Neuronal stem cell (in vitro differentiated cells): ENCODE data around the gene KIR3DL2. TPM values are rescaled to one million over a fixed set of nuclear protein-coding genes. Genes with fewer than 3 reads are reported as not detected.
"Not testable (repeated sequence)": the region's sequence is repeated elsewhere in the genome, so short reads cannot be mapped to it uniquely, and the experiment has no call there.

ENCODE experiments used
- DNase-seq: peaks from one replicate; pipeline ENCODE4 v3.0.0-alpha.2; 2013; ENCODE audit warnings: low spot score
- H2AFZ ChIP-seq: one replicate; pipeline ENCODE4 v1.6.1; 2013; ENCODE audit warnings: mild to moderate bottlenecking, low read length, inconsistent platforms
- H2AK5ac ChIP-seq: 2 replicates; pipeline ENCODE4 v1.6.1; 2013; ENCODE audit warnings: low read depth, mild to moderate bottlenecking, inconsistent platforms, low read length, moderate library complexity, mixed read lengths
- H2BK120ac ChIP-seq: 2 replicates; pipeline ENCODE4 v1.6.1; 2013; ENCODE audit warnings: low read depth, mild to moderate bottlenecking, inconsistent platforms, low read length, moderate library complexity, mixed read lengths
- H2BK12ac ChIP-seq: one replicate; pipeline ENCODE4 v1.6.1; 2013; ENCODE audit warnings: low read length, inconsistent platforms
- H2BK15ac ChIP-seq: 2 replicates; pipeline ENCODE4 v1.6.1; 2013; ENCODE audit warnings: mild to moderate bottlenecking, low read length, inconsistent platforms, mixed read lengths
- H2BK5ac ChIP-seq: one replicate; pipeline ENCODE4 v1.6.1; 2013; ENCODE audit warnings: inconsistent platforms, mild to moderate bottlenecking, low read length, moderate library complexity
- H3K14ac ChIP-seq: one replicate; pipeline ENCODE4 v1.6.1; 2013; ENCODE audit warnings: low read length, inconsistent platforms
- H3K18ac ChIP-seq: 2 replicates; pipeline ENCODE4 v1.6.1; 2013; ENCODE audit warnings: low read length, inconsistent platforms
- H3K23ac ChIP-seq: 2 replicates; pipeline ENCODE4 v1.6.1; 2013; ENCODE audit warnings: low read depth, mild to moderate bottlenecking, mixed read lengths, low read length, inconsistent platforms; ENCODE audit not compliant: poor library complexity
- H3K27ac ChIP-seq: replicated peaks from 3 replicates; pipeline ENCODE4 v1.5.1; 2013; ENCODE audit warnings: low read length, inconsistent platforms
- H3K27me3 ChIP-seq, 3 experiments: 2 replicates each; pipeline ENCODE4 v1.6.1; 2013; ENCODE audit warnings: low read length in 3 of 3, mild to moderate bottlenecking in 2 of 3, inconsistent platforms in 1 of 3, low read depth in 1 of 3, mixed read lengths in 1 of 3, moderate library complexity in 1 of 3; ENCODE audit not compliant: control insufficient read depth in 3 of 3, insufficient read depth in 3 of 3
- H3K36me3 ChIP-seq, 2 donors: replicated peaks in 1 of 2; 2 replicates each; pipeline ENCODE4 v1.6.1; 2013; ENCODE audit warnings: low read length in 2 of 2; ENCODE audit not compliant: control insufficient read depth in 2 of 2, insufficient read depth in 2 of 2
- H3K4ac ChIP-seq: 2 replicates; pipeline ENCODE4 v1.6.1; 2013; ENCODE audit warnings: inconsistent platforms, mild to moderate bottlenecking, low read length, moderate library complexity
- H3K4me1 ChIP-seq, 2 donors: 1 replicate in 1 of 2; 2 replicates in 1 of 2; pipeline ENCODE4 v1.6.1; 2013; ENCODE audit warnings: low read length in 2 of 2, low read depth in 1 of 2; ENCODE audit not compliant: control insufficient read depth in 2 of 2, insufficient read depth in 1 of 2
- H3K4me2 ChIP-seq: one replicate; pipeline ENCODE4 v1.6.1; 2013; ENCODE audit warnings: mild to moderate bottlenecking, low read length, inconsistent platforms; ENCODE audit not compliant: insufficient read depth, poor library complexity, severe bottlenecking
- H3K4me3 ChIP-seq, 2 donors: 2 replicates each; pipeline ENCODE4 v1.5.1; 2013; ENCODE audit warnings: low read length in 2 of 2, mild to moderate bottlenecking in 2 of 2, inconsistent platforms in 1 of 2, moderate library complexity in 1 of 2
- H3K79me1 ChIP-seq: one replicate; pipeline ENCODE4 v1.6.1; 2013; ENCODE audit warnings: low read depth, mild to moderate bottlenecking, inconsistent platforms, low read length, moderate library complexity
- H3K9ac ChIP-seq: one replicate; pipeline ENCODE4 v1.6.1; 2013; ENCODE audit warnings: mild to moderate bottlenecking, low read depth, low read length, inconsistent platforms; ENCODE audit not compliant: poor library complexity
- H3K9me3 ChIP-seq, 2 donors: replicated peaks in 1 of 2; 2 replicates each; pipeline versions ENCODE3 to v1.6.1; 2013; ENCODE audit warnings: low read length in 2 of 2, mild to moderate bottlenecking in 2 of 2, inconsistent platforms in 1 of 2, low read depth in 1 of 2, mixed read lengths in 1 of 2, moderate library complexity in 1 of 2; ENCODE audit not compliant: control insufficient read depth in 2 of 2, insufficient read depth in 1 of 2
- H4K8ac ChIP-seq: one replicate; pipeline ENCODE4 v1.6.1; 2013; ENCODE audit warnings: low read depth, mild to moderate bottlenecking, inconsistent platforms, low read length, moderate library complexity
- H4K91ac ChIP-seq: one replicate; pipeline ENCODE4 v1.6.1; 2013; ENCODE audit warnings: low read length, low read depth, mild to moderate bottlenecking, inconsistent platforms; ENCODE audit not compliant: poor library complexity
- WGBS, 2 donors: extraction: QIAGEN DNeasy Blood & Tissue Kit; methylation state at CpG; one replicate each; pipeline ENCODE4 v1.1.7; 2013; ENCODE audit warnings: missing lambda C conversion rate in 2 of 2, mixed read lengths in 1 of 2; ENCODE audit not compliant: insufficient read length in 2 of 2, insufficient replicate concordance in 1 of 2; ENCODE audit errors: extremely low coverage in 2 of 2; 5-methylcytosine and 5-hydroxymethylcytosine counted together
- polyA plus RNA-seq, 2 experiments: library from polyadenylated mRNA; stranded (reverse); fragments of 200-250 nt; gene quantifications; one replicate each; pipeline ENCODE4 v1.2.3, GENCODE V29; 2013

The KIR3DL2 gene
- polyA plus RNA-seq (2013, experiment 1 of 2): not detected
- polyA plus RNA-seq (2013, experiment 2 of 2): not detected

- not testable (repeated sequence) for H2BK12ac ChIP-seq, DNase-seq, H2BK120ac ChIP-seq, H3K18ac ChIP-seq, H2BK15ac ChIP-seq, H2BK5ac ChIP-seq, H3K9me3 ChIP-seq, H3K4me3 ChIP-seq, H3K23ac ChIP-seq, H3K27me3 ChIP-seq, H3K36me3 ChIP-seq, H3K79me1 ChIP-seq, H3K27ac ChIP-seq, H2AK5ac ChIP-seq, H3K4me2 ChIP-seq, H3K4ac ChIP-seq, H3K9ac ChIP-seq, H2AFZ ChIP-seq, H4K8ac ChIP-seq, H3K14ac ChIP-seq, H3K4me1 ChIP-seq, H4K91ac ChIP-seq
- WGBS, 2 donors: no CpG with 5 or more reads among the region's 16 CpGs
Measured at GRCh38 chr19:54850061-54850640, at the start of gene KIR3DL2. Gene KIR3DL2, plus strand, starts transcription at chr19:54850443. Its CDS starts 33 bp downstream, at chr19:54850476.

GRCh38 chr19:54803410-54803809, 46.8 kb upstream of the KIR3DL2 start, which contains the start of gene KIR2DL4:
Gene KIR2DL4, plus strand, starts transcription at chr19:54803610. Its CDS starts 42 bp downstream, at chr19:54803652.
- H3K36me3 ChIP-seq: no peaks in the 10 kb centered on the region
- H3K4me1 ChIP-seq: no peaks in the 10 kb centered on the region
- no peak within 1 kb of the TSS for H2AFZ ChIP-seq
- H3K4me3 ChIP-seq: peak within 1 kb of the TSS in 1 of 2 donors; percentile 42
- no peak within 1 kb of the TSS for H4K8ac ChIP-seq
- no peak for DNase-seq
- WGBS, 2 donors: no CpG with 5 or more reads among the region's 10 CpGs
- no peak within 1 kb of the TSS for H3K14ac ChIP-seq
- H2AK5ac ChIP-seq: no peak within 1 kb of the TSS
- H3K18ac ChIP-seq: no peak within 1 kb of the TSS
- no peak within 1 kb of the TSS for H4K91ac ChIP-seq
- no peak within 1 kb of the TSS for H2BK12ac ChIP-seq
- H3K27me3 ChIP-seq: peaks cover 0 to 2% (median 0%) of the 10 kb centered on the region in 3 experiments
- H3K27ac ChIP-seq: no peak within 1 kb of the TSS
- no peak within 1 kb of the TSS for H3K23ac ChIP-seq
- H2BK120ac ChIP-seq: no peak within 1 kb of the TSS
- no peaks in the 10 kb centered on the region for H3K79me1 ChIP-seq
- H3K4ac ChIP-seq: no peak within 1 kb of the TSS
- no peak within 1 kb of the TSS for H3K4me2 ChIP-seq
- H2BK15ac ChIP-seq: no peak within 1 kb of the TSS
- H3K9ac ChIP-seq: no peak within 1 kb of the TSS
- H2BK5ac ChIP-seq: no peak within 1 kb of the TSS
- peaks cover 0 to 34% of the 10 kb centered on the region in 2 donors for H3K9me3 ChIP-seq

GRCh38 chr19:54804101-54804500, 46.1 kb upstream of the KIR3DL2 start:
- no peak for DNase-seq
- H3K79me1 ChIP-seq: no peaks in the 10 kb centered on the region
- no peak overlapping the region for H2BK12ac ChIP-seq
- H3K9ac ChIP-seq: no peak overlapping the region
- H3K4ac ChIP-seq: no peak overlapping the region
- peaks cover 0 to 2% (median 0%) of the 10 kb centered on the region in 3 experiments for H3K27me3 ChIP-seq
- H3K9me3 ChIP-seq: peaks cover 0 to 36% of the 10 kb centered on the region in 2 donors
- H4K91ac ChIP-seq: no peak overlapping the region
- H3K23ac ChIP-seq: no peak overlapping the region
- peak overlapping the region in 1 of 2 donors; percentile 42 for H3K4me3 ChIP-seq
- H2BK15ac ChIP-seq: no peak overlapping the region
- H3K14ac ChIP-seq: no peak overlapping the region
- no peak overlapping the region for H2AFZ ChIP-seq
- no peak overlapping the region for H3K27ac ChIP-seq
- WGBS, 2 donors: no CpG with 5 or more reads among the region's 5 CpGs
- H3K4me2 ChIP-seq: no peak overlapping the region
- no peak overlapping the region for H2AK5ac ChIP-seq
- no peaks in the 10 kb centered on the region for H3K4me1 ChIP-seq
- no peaks in the 10 kb centered on the region for H3K36me3 ChIP-seq
- H2BK5ac ChIP-seq: no peak overlapping the region
- H4K8ac ChIP-seq: no peak overlapping the region
- no peak overlapping the region for H3K18ac ChIP-seq
- no peak overlapping the region for H2BK120ac ChIP-seq

GRCh38 chr19:54804571-54804970, 45.7 kb upstream of the KIR3DL2 start:
- Histone ChIP-seq H2AFZ (no peak overlapping the region), H4K8ac (no peak overlapping the region), H2BK5ac (no peak overlapping the region), H3K14ac (no peak overlapping the region), H3K4me1 (no peaks in the 10 kb centered on the region), H3K4me3 (no peak overlapping the region), H3K27me3 (peaks cover 0 to 2% (median 0%) of the 10 kb centered on the region in 3 experiments), H2BK15ac (no peak overlapping the region), H3K18ac (no peak overlapping the region), H3K36me3 (no peaks in the 10 kb centered on the region), H2BK120ac (no peak overlapping the region), H3K9ac (no peak overlapping the region), H3K4ac (no peak overlapping the region), H4K91ac (no peak overlapping the region), H3K79me1 (no peaks in the 10 kb centered on the region), H2BK12ac (no peak overlapping the region), H3K9me3 (peaks cover 0 to 41% of the 10 kb centered on the region in 2 donors), H3K27ac (no peak overlapping the region), H2AK5ac (no peak overlapping the region), H3K4me2 (no peak overlapping the region), H3K23ac (no peak overlapping the region)
- no CpG with 5 or more reads among the region's 10 CpGs for WGBS, 2 donors
- no peak for DNase-seq
